AG10803 (cell line): ENCODE results near the gene RPL27A.
A peak's percentile ranks its signal among the peaks of the same experiment; 100 is the strongest.

Source experiments
- DNase-seq: peaks from one replicate; pipeline ENCODE4 v3.0.0; 2010; ENCODE audit warnings: low read depth
- H3K4me3 ChIP-seq: 2 replicates; pipeline ENCODE4 v1.5.1; 2011; ENCODE audit warnings: mild to moderate bottlenecking, low read length, control low read depth
- TF ChIP-seq, protein P1 (sequence below): conservative IDR thresholded peaks from 2 replicates; pipeline ENCODE4 v1.5.1; 2011; ENCODE audit warnings: mild to moderate bottlenecking, low read length, control low read depth, inconsistent platforms

Gene RPL27A

DNA sequence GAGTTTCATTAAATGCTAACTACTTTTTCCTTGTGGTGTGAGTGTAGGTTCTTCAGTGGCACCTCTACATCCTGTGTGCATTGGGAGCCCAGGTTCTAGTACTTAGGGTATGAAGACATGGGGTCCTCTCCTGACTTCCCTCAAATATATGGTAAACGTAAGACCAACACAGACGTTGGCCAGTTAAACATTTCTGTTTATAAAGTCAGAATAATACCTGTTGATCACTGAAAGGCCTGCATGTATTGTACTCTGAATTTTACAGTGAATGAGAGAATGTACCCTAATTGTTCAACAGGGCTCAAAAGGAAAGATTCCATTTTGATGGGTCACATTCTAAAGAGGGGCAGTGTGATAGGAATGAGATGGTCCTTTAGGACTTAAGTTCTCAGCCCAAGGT lies 3.2 kb downstream of the RPL27A start:
- no peak overlapping the region for H3K4me3 ChIP-seq
- TF ChIP-seq, protein P1, sequence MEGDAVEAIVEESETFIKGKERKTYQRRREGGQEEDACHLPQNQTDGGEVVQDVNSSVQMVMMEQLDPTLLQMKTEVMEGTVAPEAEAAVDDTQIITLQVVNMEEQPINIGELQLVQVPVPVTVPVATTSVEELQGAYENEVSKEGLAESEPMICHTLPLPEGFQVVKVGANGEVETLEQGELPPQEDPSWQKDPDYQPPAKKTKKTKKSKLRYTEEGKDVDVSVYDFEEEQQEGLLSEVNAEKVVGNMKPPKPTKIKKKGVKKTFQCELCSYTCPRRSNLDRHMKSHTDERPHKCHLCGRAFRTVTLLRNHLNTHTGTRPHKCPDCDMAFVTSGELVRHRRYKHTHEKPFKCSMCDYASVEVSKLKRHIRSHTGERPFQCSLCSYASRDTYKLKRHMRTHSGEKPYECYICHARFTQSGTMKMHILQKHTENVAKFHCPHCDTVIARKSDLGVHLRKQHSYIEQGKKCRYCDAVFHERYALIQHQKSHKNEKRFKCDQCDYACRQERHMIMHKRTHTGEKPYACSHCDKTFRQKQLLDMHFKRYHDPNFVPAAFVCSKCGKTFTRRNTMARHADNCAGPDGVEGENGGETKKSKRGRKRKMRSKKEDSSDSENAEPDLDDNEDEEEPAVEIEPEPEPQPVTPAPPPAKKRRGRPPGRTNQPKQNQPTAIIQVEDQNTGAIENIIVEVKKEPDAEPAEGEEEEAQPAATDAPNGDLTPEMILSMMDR: no peak
- DNase-seq: no peak

DNA sequence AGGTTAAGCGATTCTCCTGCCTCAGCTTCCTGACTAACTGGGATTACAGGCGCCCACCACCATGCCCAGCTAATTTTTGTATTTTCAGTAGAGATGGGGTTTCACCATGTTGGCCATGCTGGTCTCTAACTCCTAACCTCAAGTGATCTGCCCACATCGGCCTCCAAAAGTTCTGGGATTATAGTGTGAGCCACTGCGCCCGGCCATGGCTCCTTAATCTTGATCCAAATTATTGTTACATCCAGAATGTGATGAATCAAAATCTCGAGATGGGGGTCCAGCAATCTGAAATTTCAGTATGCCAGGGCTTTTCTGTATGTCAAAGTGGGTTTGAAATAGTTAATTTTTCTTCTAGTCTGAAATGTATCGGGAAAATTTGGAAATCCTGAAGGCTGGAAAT lies 3.7 kb downstream of the RPL27A start:
- TF ChIP-seq, protein P1: no peak
- no peak for DNase-seq
- no peak overlapping the region for H3K4me3 ChIP-seq

DNA sequence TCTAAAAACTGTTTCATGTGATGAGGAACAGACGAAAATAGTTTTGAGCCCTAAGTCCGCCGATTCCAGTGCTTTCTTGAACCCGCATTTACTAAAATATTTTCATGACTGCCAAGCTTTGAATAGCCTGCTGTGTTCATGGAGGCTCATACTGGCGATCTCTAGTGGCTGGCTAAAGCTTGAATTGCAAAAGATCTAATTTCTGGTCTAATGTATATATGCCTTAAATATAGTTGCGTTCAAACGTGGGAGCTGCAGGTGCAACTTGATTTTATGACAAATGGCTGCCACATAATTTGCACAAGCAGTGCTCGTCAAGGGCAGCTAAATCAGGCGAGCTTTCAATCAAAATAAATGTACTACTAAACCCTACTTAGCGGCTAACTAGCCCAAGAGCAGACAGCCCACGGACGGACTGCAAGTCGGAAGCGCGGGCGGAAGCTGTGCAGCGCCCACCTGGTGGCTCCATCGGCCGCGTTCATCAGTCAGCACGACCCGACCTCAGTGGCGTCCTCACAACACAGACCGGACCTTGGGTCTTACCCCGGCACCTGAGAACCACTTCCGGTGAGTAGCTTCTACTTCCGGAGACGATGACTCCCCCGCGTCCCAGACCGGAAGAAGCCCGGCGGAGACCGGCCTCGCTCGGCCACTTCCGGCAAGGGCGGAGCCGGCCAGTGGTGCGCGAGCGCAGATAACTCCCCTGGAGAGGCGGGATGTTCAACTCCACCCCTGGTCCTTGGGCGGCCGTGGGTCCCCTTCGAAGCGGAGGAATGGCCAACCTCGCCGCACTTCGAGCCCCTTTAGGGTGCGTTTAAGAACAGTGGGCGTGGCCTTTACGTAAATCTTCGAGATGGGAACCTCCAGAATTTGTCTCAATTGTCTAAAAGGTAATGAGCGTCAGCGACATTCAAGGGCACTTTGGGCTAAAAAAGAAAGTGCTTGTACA lies 6.1 kb downstream of the RPL27A start:
- H3K4me3 ChIP-seq: peak overlapping the region; percentile 75
- TF ChIP-seq, protein P1: no peak; the same call in none of the 2 replicates

DNA sequence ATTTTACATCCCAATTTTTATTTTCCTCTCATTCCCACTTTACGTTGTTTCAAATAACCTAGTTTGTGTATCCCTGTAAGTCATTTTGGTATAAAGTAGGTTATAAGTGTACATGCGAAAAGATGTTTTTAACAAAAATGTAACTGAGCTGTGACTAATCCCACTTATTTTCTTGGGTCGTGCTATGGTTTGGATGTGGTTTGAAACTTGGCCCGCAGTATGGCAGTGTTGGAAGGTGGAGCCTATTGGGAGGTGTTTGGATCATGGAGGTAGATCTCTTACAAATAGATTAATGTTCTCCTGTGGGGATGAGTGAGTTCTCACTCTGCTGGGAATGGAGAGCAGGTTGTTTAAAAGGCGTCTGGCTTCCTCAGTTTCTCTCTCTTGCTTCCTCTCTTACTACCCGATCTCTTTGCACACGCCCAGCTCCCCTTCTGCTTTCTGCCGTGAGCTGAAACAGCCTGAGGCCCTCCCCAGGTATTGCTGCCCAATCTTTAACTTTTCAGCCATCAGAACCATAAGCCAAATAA lies 7.2 kb downstream of the RPL27A start:
- no peak for DNase-seq
- TF ChIP-seq, protein P1: no peak
- no peak overlapping the region for H3K4me3 ChIP-seq

More for the DNA sequence above, 6.1 kb downstream of the RPL27A start:
- peak; percentile 93 for DNase-seq

DNA sequence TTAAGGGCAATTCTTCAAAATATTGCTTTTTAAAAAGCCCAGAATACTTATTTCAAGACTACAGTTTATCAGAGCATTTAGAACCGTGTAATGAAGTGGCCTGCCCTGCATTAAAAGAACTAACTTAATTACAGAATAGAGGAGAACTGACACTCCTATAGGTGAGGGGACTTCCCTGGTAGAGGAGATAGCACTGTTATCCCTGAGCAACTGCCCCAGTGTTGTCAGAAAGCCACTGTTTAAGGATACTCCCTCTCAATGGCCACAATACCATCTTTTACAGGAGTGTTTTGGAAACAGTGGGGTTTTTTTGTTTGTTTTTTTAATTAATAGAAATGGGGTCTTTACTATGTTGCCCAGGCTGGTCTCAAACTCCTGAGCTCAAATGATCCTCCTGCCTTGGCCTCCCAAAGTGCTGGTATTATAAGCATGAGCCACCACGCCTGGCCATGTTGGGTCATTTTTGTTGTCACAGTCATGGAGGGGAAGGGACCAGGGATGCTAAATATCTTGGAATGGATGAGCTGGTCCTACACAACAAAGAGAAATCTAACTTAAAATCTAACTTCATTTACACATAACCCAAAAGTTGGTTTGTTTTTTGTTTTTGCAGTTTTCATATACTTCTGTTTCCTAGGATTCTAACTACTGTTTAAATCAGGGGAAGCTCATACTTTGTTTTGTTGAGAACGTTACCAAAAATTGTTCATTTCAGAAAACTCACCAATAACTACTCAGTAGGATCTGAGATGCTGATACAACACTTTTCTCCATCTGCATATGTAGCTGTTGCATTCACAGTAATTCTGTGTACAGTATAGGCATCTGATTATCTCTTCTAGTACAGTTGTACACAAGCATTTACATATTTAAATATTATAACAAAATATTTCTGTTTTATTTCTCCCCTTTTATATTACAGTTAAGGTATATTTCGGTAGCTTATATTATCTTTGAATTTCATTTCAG lies 8.1 kb downstream of the RPL27A start:
- TF ChIP-seq, protein P1: no peak
- no peak for DNase-seq
- H3K4me3 ChIP-seq: no peak overlapping the region

DNA sequence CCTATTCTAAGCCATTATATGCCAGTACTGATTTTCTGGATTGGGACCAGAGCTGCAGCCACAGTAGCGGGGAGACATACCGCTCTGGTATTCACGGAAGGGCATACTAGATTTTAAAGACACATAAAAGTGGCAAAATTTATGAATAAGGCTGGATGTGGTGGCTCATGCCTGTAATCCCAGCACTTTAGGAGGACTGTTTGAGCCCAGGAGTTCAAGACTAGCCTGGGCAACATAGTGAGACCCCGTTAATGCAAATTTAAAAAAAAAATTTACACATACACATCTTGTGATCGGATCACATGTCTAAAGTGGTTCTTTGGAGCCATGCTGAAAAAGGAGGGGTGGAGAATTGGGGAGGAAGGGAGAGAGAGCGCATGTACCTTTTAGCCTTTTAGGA lies 9.0 kb downstream of the RPL27A start:
- TF ChIP-seq, protein P1: no peak
- no peak for DNase-seq
- no peak overlapping the region for H3K4me3 ChIP-seq
